Activated CD4-positive, CD25-positive, alpha-beta regulatory T cell treated with anti-CD3 and anti-CD28 coated beads, Interleukin-2, amount 50 U/mL, for 24 hours (primary cell): ENCODE data around the gene DIPK1B.

Source experiments
- ATAC-seq, 2 donors: fragments of 150-1000 bp; cut with Tn5 transposase; one replicate each; pipeline ENCODE4 v1.10.0; 2021; ENCODE audit warnings: mild to moderate bottlenecking in 1 of 2, moderate library complexity in 1 of 2

DIPK1B gene

DNA sequence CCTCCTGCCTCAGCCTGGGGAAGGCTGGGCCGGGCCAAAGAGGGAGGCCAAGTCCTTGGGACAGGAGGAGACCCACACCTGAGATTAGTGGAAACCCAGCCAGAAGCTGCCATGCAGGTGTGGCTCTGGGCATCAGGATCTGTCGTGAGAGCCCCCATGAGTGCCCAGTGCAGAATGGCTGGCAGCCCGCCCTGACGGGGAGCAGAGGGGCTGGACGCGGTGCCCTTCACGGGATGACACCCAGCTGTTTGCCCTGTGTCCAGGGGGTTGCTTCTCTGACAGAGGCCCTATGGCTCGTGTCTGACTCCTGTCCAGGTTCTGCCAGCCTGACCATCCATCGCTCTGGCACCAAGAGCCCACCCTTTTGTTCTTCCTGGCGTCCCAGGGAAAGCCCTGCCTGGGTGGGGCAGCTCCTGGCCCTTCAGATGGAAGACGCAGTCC lies 8.5 kb downstream of the DIPK1B start:
- ATAC-seq = no peak

DNA sequence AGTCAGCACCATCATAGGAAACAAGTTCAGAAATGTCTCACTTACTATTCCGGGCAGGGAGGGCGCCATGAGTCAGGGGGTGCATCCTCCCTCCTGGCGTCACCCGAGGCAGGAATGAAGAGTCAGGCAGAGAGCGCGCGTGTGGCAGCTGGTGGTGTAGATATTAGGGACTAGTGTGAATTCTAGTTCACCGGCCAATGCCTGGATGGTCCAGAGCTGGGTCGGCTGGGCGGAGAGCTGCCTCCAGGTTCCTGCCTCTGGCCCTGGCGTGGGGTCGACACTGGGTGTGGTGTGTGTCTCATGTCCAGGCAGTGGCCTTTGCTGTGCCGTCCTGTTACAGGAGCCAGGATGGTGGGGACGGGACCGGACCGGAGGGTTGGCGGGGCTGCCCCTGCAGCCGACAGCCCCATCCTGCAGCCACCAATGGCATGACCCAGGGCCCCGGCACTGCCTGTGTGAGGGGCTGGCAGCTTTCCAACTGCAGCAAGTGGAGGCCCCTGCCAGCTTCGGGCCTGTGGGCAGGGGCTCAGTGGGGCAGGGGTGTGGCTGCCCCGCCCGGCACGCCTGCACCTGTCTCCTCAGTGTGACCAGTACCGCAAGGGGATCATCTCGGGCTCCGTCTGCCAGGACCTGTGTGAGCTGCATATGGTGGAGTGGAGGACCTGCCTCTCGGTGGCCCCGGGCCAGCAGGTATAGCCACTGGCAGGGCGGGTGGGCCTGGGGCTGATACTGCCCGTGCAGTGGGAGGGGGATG lies 9.1 kb downstream of the DIPK1B start:
- no peak for ATAC-seq

GRCh38 chr9:136722093-136722968 lies 10.0 kb downstream of the DIPK1B start:
- no peak for ATAC-seq

- no peak for ATAC-seq
Observed at GRCh38 chr9:136722969-136723356, 10.6 kb downstream of the DIPK1B start.

- no peak for ATAC-seq
Observed at GRCh38 chr9:136723362-136723976, 11.1 kb downstream of the DIPK1B start.

GRCh38 chr9:136723989-136724388 lies 11.6 kb downstream of the DIPK1B start:
- ATAC-seq = no peak

GRCh38 chr9:136724772-136725171 lies 12.4 kb downstream of the DIPK1B start:
- no peak for ATAC-seq

DNA sequence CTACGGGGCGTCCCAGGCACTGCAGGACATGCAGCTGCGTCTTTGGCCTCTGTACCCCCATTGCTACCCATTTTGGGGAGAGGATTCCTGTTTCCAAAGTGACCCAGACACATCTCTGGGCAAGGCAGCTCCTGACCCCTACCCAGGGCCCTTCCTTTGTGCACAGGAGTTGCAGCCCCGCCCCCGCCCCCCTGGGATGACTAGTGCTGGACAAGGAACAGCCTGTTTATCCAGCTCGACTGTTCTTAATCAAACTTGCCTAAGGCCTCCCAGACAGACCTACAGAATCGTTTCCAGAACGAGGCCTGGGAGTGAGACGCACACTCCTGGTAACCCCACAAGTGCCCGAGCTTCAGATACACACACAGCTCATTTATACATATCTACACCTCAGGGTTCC lies 13.2 kb downstream of the DIPK1B start:
- ATAC-seq = no peak

- no peak for ATAC-seq
Observed at GRCh38 chr9:136726118-136726517, 13.7 kb downstream of the DIPK1B start.

DNA sequence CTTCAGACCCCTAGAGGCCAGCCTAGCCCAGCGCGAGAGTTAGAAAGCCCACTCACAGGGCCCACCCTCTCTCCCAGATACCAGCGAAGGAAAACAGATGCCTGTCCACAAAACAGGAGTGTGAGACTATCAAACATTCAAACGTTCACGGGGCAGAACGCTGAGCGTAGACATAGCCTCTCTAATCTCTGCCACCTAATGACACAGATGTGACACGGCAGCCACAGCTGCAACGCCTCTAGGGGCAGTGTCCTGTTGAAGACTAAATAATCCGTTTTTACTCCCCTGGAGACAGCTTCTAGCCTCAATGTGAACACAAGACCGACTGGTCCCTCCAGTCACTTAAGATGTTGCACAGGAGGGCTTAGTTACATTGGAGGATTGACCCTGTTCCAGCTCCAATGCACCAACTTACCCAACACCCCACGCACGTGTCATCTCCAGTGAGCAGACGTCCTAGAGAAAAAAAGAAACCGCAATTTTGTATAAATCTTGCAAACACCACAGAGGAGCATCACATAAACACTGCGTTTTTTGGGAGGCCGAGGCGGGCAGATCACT lies 14.3 kb downstream of the DIPK1B start:
- peak; percentile 34 to 53 for ATAC-seq

DNA sequence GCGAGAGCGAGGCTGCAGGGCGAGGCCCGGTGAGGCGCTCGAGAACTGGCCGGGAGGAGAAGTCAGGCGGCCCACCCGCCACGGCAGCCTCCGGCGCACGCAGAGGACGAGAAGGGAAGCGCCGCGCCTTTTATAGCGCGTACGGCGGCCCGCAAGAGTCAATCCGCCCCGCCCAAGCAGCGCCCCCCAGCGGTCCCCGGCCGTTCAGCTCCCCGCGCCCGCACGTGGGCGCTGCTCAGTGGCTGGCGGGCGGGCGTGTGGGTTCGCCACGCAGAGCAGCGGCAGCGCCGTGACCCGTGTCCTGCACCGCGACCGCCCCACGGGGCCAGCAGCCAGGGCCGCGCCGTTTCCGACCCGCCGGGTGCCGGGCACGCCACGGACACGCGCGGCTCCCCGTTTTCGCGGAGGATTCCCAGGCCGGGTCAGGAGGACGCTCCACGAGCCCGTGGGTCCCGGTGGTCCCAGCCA lies 15.7 kb downstream of the DIPK1B start:
- ATAC-seq = peak; percentile 68 to 77

- peak; percentile 1 to 14 for ATAC-seq
Observed at GRCh38 chr9:136728548-136729123, 16.3 kb downstream of the DIPK1B start.

- ATAC-seq = no peak
Observed at GRCh38 chr9:136729144-136729543, 16.8 kb downstream of the DIPK1B start.

DNA sequence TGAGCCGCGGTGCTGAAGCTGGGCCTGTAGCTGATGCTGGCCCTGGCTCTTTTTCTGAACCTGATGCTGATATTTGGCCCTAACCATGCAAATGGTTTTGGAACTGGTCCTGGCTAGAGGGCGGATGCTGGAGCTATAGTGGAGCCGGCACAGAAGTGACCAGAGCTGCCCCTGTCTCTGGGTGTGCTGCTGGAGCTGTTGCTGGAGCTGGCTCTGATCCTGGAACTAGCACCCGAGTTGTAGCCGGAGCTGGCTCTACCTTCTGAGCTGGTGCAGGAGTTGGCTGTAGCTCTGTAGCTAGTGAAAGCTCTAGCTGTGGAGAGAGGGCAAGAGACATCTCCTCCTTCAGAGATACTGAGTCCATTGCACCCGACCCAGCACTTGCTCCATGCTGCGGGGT lies 17.6 kb downstream of the DIPK1B start:
- ATAC-seq = no peak

- no peak for ATAC-seq
Observed at GRCh38 chr9:136732444-136733178, 20.2 kb downstream of the DIPK1B start.

DNA sequence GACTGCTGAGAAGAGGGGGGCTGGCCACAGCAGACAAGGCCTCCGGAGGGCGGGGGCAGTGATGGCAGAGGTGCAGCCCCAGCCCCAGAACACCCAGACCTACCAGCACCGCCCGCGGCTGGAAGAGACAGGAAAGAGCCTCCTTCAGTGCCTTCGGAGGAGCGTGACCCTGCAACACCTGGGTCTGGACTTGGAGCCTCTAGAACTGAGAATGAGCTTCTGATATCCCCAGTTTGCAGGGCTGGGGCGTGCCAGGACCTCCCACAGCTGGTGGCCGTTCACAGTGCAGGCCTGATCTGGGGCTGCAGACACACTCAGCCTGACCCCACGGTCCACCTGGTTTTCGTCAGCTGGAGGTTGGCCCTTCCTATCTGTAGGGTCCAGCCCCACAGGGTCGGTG lies 21.2 kb downstream of the DIPK1B start:
- ATAC-seq = no peak

- ATAC-seq = peak; percentile 55 to 83
Observed at GRCh38 chr9:136734837-136735496, 22.6 kb downstream of the DIPK1B start.

DNA sequence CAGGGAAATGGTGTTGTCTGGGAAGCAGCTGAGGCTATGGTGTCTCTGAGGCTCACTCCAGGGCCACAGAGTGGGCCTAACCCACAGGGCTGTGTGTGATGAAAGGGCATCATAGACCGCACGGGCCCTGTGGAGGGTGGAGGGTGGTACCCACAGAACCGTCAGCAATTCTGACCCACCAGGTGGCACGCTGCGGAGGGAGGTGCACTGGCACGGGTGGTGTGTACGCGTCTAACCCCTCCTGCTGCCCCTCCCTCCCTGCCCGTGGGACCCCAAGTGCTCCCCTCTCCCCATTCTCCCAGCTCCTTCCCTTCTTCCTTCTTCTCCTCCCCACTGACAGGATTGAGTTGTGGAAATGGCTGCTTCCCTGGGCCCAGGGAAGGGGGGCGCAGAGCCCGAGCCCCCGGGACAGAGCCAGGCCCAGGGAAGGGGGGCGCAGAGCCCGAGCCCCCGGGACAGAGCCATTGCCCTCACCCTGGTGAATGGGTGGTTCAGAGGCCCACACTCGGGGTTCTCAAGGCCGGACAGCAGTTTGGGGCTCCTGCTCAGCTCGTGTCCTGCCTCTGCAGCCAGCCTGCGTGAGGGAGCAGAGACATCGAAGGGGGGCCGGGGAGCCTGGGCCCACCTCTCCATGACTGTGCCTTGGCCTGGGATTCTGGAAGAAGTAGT lies 23.6 kb downstream of the DIPK1B start:
- ATAC-seq = no peak

DNA sequence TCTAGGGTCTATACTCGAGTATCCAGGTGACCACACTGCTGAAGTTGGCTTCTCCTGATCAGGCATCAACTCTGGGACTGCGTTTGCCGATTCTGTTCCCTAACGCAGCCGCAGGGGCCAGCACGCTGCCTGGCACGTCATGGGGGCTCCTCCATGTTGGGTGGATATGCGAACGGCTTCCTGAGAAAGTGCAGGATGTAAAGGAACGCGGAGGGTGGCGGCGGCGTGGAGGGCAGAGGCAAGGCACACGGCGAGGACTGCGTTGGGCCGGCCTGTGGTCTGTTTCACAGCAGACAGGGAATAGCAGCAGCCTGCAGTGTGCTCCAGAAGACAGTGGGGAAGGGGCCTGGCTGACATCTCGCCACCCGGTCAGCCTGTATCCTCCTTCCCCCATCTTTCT lies 26.6 kb downstream of the DIPK1B start:
- ATAC-seq = no peak

GRCh38 chr9:136739509-136739908 lies 27.1 kb downstream of the DIPK1B start:
- no peak for ATAC-seq

- ATAC-seq = no peak
Observed at GRCh38 chr9:136740069-136740468, 27.7 kb downstream of the DIPK1B start.
